Karpas-422 (cell line): ENCODE data around the gene CYP39A1. TPM values are rescaled to one million over a fixed set of nuclear protein-coding genes. Genes with fewer than 3 reads are reported as not detected.
A peak's percentile ranks its signal among the peaks of the same experiment; 100 is the strongest.

Experiments used
- DNase-seq: peaks from one replicate; pipeline ENCODE4 v3.0.0-alpha.2; 2015
- H2AFZ ChIP-seq: fragments of 200-600 bp; sonication (generic); 2 replicates; pipeline ENCODE4 v1.6.1; 2014; ENCODE audit warnings: antibody characterized with exemption, low read length, mixed read lengths
- H3K27ac ChIP-seq: fragments of 200-600 bp; sonication (generic); 2 replicates; pipeline ENCODE4 v1.5.1; 2014; ENCODE audit warnings: mild to moderate bottlenecking, low read length, moderate library complexity
- H3K27me3 ChIP-seq: fragments of 200-600 bp; sonication (generic); 2 replicates; pipeline ENCODE4 v1.6.1; 2014; ENCODE audit warnings: low read length, mixed read lengths
- H3K36me3 ChIP-seq: fragments of 200-600 bp; sonication (generic); 2 replicates; pipeline ENCODE4 v1.6.1; 2014; ENCODE audit warnings: low read length, mixed read lengths; ENCODE audit not compliant: insufficient read depth
- H3K4me1 ChIP-seq: fragments of 200-600 bp; sonication (generic); 2 replicates; pipeline ENCODE4 v1.6.1; 2014; ENCODE audit warnings: mild to moderate bottlenecking, low read length, mixed read lengths
- H3K4me2 ChIP-seq: fragments of 200-600 bp; sonication (generic); 2 replicates; pipeline ENCODE4 v1.6.1; 2014; ENCODE audit warnings: low read length, low read depth, mild to moderate bottlenecking; ENCODE audit not compliant: poor library complexity, severe bottlenecking
- H3K4me3 ChIP-seq: fragments of 200-600 bp; sonication (generic); 2 replicates; pipeline ENCODE4 v1.5.1; 2014; ENCODE audit warnings: mild to moderate bottlenecking, antibody characterized with exemption, low read length, mixed read lengths
- H3K79me2 ChIP-seq: fragments of 200-600 bp; sonication (generic); 2 replicates; pipeline ENCODE4 v1.6.1; 2014; ENCODE audit warnings: mild to moderate bottlenecking, low read length, mixed read lengths
- H3K9ac ChIP-seq: fragments of 200-600 bp; sonication (generic); 2 replicates; pipeline ENCODE4 v1.6.0; 2014; ENCODE audit warnings: low read length
- H3K9me2 ChIP-seq: fragments of 200-600 bp; sonication (generic), shearing (Covaris generic); replicated peaks from 2 replicates; pipeline ENCODE4 v1.6.0; 2014; ENCODE audit warnings: mild to moderate bottlenecking, low read length, moderate library complexity; ENCODE audit not compliant: insufficient read depth
- H3K9me3 ChIP-seq: fragments of 300-700, 200-600 bp; sonication (generic); 2 replicates; pipeline ENCODE4 v1.6.1; 2014; ENCODE audit warnings: low read length, mixed read lengths
- H4K20me1 ChIP-seq: fragments of 200-600 bp; sonication (generic); 2 replicates; pipeline ENCODE4 v1.6.1; 2014; ENCODE audit warnings: mild to moderate bottlenecking, antibody characterized with exemption, low read length, low read depth; ENCODE audit not compliant: insufficient read depth
- total RNA-seq: library from RNA; depleted of rRNA; stranded (reverse); fragments of >200 nt; shearing (Covaris generic); gene quantifications from 2 replicates; pipeline ENCODE4 v1.2.3, GENCODE V29; 2014; ENCODE audit warnings: low replicate concordance

The CYP39A1 gene
- total RNA-seq, 1 experiment from 2014 or later = 15.4 TPM

DNA sequence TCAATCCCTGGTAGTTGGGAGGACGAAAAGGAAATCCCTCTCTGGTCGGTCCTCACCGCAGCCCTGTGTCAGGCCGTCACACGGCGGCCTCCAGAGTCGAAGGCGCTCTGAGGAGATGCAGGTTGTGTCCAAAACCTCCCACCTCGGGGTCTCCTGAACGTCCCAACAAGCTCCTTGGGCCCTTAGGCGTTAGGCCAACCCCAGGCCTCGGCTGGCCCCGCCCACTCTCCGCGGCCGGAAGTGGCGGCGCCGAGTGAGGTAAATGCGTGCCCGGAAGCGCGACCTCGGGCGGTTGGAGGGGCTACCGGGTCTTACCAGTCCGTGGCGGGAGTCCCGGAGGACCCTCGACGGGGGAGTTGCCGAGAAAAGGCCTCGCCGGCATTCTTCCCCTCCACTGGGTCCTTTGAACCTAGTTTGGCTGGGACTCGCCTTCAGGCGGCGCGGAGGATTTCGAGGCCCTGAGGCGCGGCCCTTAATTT is 35.0 kb upstream of the CYP39A1 start, which contains the start of gene TDRD6:
TSS of gene TDRD6 (plus strand) at position 267 of the 479 bp plus-strand sequence. CDS start 244 bp downstream, outside the sequence.
- no peaks in the 10 kb centered on the region for H3K79me2 ChIP-seq
- H4K20me1 ChIP-seq = no peaks in the 10 kb centered on the region
- no peak within 1 kb of the TSS for H3K27ac ChIP-seq
- H3K4me3 ChIP-seq = no peak within 1 kb of the TSS
- H3K4me2 ChIP-seq = no peak within 1 kb of the TSS
- no peaks in the 10 kb centered on the region for H3K9me3 ChIP-seq
- H3K36me3 ChIP-seq = 0 out of 2 replicates have a peak, but pooled peaks cover 2% of the 10 kb centered on the region
- no peaks in the 10 kb centered on the region for H3K27me3 ChIP-seq
- H3K9me2 ChIP-seq = no peaks in the 10 kb centered on the region
- no peak for DNase-seq
- H3K9ac ChIP-seq = no peak within 1 kb of the TSS
- peaks cover 13% of the 10 kb centered on the region for H3K4me1 ChIP-seq
- no peak within 1 kb of the TSS for H2AFZ ChIP-seq

DNA sequence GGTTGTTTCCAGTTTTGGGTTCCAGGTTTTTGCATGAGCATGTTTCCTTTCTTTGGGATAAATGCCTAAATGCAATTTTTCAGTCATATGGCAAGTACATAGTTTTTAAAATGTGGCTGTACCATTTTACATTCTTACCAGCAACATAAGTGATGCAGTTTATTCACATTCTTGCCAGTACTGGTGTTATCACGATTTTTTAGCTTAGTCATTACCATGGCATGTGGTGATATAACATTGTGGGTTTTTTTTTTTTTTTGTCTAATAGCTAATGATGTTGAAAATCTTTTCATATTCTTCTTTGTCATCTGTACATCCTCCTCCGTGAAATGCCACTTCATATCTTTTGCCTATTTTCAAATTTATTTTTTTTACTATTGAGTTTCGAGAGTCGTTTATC is 32.2 kb upstream of the CYP39A1 start:
- H4K20me1 ChIP-seq = no peaks in the 10 kb centered on the region
- H3K79me2 ChIP-seq = no peaks in the 10 kb centered on the region
- no peak overlapping the region for H3K9ac ChIP-seq
- H3K4me1 ChIP-seq = no peaks in the 10 kb centered on the region
- H3K9me2 ChIP-seq = no peaks in the 10 kb centered on the region
- H3K36me3 ChIP-seq = peaks cover 10% of the 10 kb centered on the region; the same call in 1 of the 2 replicates
- H3K4me3 ChIP-seq = no peak overlapping the region
- no peak overlapping the region; the same call in 1 of the 2 replicates for H3K27ac ChIP-seq
- H3K27me3 ChIP-seq = no peaks in the 10 kb centered on the region
- no peaks in the 10 kb centered on the region for H3K9me3 ChIP-seq
- H2AFZ ChIP-seq = no peak overlapping the region
- no peak overlapping the region for H3K4me2 ChIP-seq
- DNase-seq = no peak

DNA sequence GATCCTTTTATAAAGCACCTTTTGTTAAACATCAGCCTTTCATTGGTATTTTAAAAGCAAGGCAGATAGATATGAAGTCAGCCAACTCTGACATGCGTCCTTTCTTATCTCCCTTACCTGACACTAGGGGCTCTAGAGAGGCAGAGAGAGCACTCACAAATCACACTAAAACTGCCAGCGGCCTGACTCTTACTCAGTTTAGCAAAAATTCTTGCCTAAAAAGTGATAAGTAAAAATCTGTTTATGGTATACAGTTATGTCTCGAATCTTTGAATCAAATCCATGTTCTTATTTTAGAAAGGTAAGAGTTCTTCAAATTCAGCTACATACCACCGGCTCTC is 24.7 kb upstream of the CYP39A1 start:
- Histone ChIP-seq H3K9me3 (no peaks in the 10 kb centered on the region), H3K27me3 (no peaks in the 10 kb centered on the region), H2AFZ (0 out of 2 replicates have a peak overlapping the region, but pooled peaks have one; percentile 41), H3K27ac (peak overlapping the region; percentile 90), H3K4me2 (peak overlapping the region; percentile 64), H3K36me3 (peaks cover 57% of the 10 kb centered on the region), H3K9ac (peak overlapping the region; percentile 47), H3K9me2 (no peaks in the 10 kb centered on the region), H3K4me3 (peak overlapping the region; percentile 31; the same call in 1 of the 2 replicates), H3K4me1 (peaks cover 46% of the 10 kb centered on the region), H4K20me1 (no peaks in the 10 kb centered on the region), H3K79me2 (peaks cover 6% of the 10 kb centered on the region; the same call in 1 of the 2 replicates)
- peak; percentile 76 for DNase-seq

DNA sequence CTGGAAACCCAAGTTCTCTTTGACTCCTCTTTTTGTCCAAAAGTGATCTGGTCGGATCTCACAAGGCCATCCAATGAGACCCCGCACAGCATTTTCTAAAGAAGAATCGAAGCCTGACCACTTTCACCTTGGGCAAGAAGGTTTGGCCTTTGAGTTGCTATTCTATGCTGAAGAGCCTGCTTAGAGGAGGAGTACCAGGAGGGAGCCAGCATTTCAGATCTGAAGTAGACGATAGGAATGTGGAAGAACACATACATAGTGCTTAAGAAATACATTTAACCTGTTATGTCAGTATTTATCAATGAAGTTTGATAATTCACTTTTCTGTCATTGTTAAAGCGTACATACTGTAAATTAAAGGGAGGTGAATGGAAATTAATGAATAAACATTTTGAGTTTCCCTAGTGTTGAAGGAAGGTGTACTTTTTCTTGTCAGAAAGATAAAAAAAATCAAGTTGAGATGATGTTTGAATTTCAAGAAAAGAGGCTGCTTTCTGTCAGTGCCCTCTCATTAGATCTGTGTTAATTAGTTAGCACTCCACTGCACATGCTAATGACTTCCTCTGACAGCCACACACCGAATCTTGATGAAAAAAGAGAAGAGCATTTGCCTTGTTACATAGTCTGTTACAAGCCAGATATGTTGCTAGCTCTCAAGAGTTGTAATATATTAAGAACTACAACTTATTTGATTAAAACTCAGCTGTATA is 24.1 kb upstream of the CYP39A1 start:
- H3K27ac ChIP-seq = peak overlapping the region; percentile 90
- H3K36me3 ChIP-seq = peaks cover 56% of the 10 kb centered on the region
- peaks cover 6% of the 10 kb centered on the region; the same call in 1 of the 2 replicates for H3K79me2 ChIP-seq
- H3K4me2 ChIP-seq = peak overlapping the region; percentile 64
- peaks cover 46% of the 10 kb centered on the region for H3K4me1 ChIP-seq
- no peaks in the 10 kb centered on the region for H3K27me3 ChIP-seq
- H3K4me3 ChIP-seq = peak overlapping the region; percentile 31; the same call in 1 of the 2 replicates
- 0 out of 2 replicates have a peak overlapping the region, but pooled peaks have one; percentile 41 for H2AFZ ChIP-seq
- peak; percentile 82 for DNase-seq
- peak overlapping the region; percentile 47 for H3K9ac ChIP-seq
- no peaks in the 10 kb centered on the region for H3K9me3 ChIP-seq
- H4K20me1 ChIP-seq = no peaks in the 10 kb centered on the region
- no peaks in the 10 kb centered on the region for H3K9me2 ChIP-seq

DNA sequence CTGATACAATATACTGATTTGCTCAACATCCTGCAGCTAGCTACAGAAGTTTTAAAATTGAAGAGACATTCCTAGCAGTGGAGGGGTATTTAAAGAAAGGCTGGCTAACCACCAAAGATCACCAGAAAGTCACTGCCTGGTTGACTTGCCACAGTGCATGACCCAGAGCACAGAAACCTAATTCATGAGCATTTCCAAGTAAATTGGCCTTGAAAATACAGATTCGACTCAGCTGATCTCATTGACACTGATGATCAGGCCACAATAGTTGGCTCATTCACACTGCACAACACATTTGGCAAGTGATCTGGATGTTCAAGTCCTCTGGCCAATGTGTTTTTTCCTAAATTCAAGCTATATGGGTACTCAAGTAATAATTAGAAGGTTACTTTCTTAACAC is 21.8 kb upstream of the CYP39A1 start:
- no peak overlapping the region for H3K4me3 ChIP-seq
- no peak overlapping the region for H3K4me2 ChIP-seq
- H4K20me1 ChIP-seq = no peaks in the 10 kb centered on the region
- peaks cover 46% of the 10 kb centered on the region for H3K4me1 ChIP-seq
- no peak for DNase-seq
- H2AFZ ChIP-seq = no peak overlapping the region
- no peaks in the 10 kb centered on the region for H3K9me2 ChIP-seq
- H3K79me2 ChIP-seq = peaks cover 7% of the 10 kb centered on the region; the same call in 1 of the 2 replicates
- H3K9me3 ChIP-seq = no peaks in the 10 kb centered on the region
- H3K27ac ChIP-seq = peak overlapping the region; percentile 90
- H3K27me3 ChIP-seq = no peaks in the 10 kb centered on the region
- H3K36me3 ChIP-seq = peaks cover 65% of the 10 kb centered on the region
- no peak overlapping the region for H3K9ac ChIP-seq

DNA sequence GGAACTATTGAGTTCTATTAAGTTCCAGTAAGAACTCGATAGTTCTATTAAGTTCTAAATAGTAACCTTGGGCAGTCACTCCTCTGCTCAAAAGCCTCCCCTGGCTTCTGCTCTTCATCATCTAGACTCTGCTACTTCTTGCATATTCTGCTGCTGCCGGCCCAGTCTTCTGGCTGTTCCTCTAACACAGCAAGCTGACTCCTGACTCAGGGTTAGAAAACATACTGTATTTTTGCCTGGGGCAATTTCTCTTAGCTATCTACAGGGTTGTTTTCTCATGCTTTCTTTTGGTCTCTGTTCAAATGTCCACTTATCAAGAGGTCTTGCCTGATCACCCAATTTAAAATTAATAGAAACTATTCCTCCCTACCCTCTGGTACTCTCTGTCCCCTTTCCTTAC is 14.8 kb upstream of the CYP39A1 start:
- DNase-seq = no peak

DNA sequence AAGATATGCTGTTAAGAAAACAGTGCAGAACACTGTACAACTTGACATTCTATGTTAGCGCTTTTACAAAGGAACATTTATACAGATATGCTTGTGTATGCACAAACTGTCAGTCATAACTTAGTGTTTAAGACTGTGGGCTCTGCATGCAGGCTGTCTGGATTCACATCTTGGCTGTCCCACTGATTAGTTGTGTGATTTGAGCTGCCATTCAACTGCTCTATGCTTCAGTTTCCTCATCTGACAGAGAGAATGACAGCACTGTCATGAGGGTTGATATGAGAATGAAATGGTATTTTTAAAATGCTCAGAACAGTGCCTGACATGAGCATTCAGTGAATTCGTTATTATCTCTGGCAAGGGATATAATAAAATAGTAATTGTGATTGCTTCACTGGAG is 8.9 kb upstream of the CYP39A1 start:
- Histone ChIP-seq H3K4me3 (no peak overlapping the region), H3K4me2 (no peak overlapping the region), H3K79me2 (peaks cover 32% of the 10 kb centered on the region), H2AFZ (no peak overlapping the region), H3K9me2 (no peaks in the 10 kb centered on the region), H3K9me3 (no peaks in the 10 kb centered on the region), H3K36me3 (peaks cover 71% of the 10 kb centered on the region), H3K4me1 (no peaks in the 10 kb centered on the region), H3K27me3 (no peaks in the 10 kb centered on the region), H3K27ac (no peak overlapping the region), H4K20me1 (no peaks in the 10 kb centered on the region), H3K9ac (no peak overlapping the region)
- DNase-seq = no peak

More for the DNA sequence above, 14.8 kb upstream of the CYP39A1 start:
- H4K20me1 ChIP-seq = no peaks in the 10 kb centered on the region
- H2AFZ ChIP-seq = no peak overlapping the region
- peaks cover 14% of the 10 kb centered on the region; the same call in 1 of the 2 replicates for H3K79me2 ChIP-seq
- no peak overlapping the region for H3K9ac ChIP-seq
- no peaks in the 10 kb centered on the region for H3K9me3 ChIP-seq
- no peaks in the 10 kb centered on the region for H3K27me3 ChIP-seq
- H3K4me3 ChIP-seq = no peak overlapping the region
- no peaks in the 10 kb centered on the region for H3K4me1 ChIP-seq
- peaks cover 72% of the 10 kb centered on the region for H3K36me3 ChIP-seq
- H3K9me2 ChIP-seq = no peaks in the 10 kb centered on the region
- H3K27ac ChIP-seq = no peak overlapping the region
- no peak overlapping the region for H3K4me2 ChIP-seq

DNA sequence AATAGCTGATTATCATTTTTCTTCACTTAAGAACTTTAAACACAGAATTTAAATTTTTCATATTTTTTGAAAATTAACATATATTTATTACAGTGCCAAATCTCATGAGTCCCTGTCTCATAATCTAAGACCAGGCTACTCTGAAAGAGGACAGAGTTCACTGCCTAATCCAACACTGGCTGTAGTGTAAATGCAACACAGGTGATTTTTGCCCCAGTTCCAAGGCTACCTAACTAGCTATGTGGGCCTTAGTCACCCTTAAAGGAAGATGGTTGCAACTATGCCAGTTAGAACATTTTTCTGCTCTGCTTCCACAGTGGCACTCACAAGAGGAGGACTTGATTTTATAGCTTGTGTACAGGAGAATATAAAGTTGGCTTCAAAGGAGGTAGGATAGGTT is 5.0 kb upstream of the CYP39A1 start:
- Histone ChIP-seq H3K27ac (0 out of 2 replicates have a peak overlapping the region, but pooled peaks have one; percentile 17), H3K36me3 (peaks cover 58% of the 10 kb centered on the region), H3K4me2 (no peak overlapping the region), H3K9me2 (no peaks in the 10 kb centered on the region), H2AFZ (no peak overlapping the region), H3K79me2 (peaks cover 59% of the 10 kb centered on the region), H3K9me3 (no peaks in the 10 kb centered on the region), H3K27me3 (no peaks in the 10 kb centered on the region), H3K9ac (no peak overlapping the region), H3K4me1 (peaks cover 20% of the 10 kb centered on the region), H3K4me3 (no peak overlapping the region), H4K20me1 (no peaks in the 10 kb centered on the region)
- no peak for DNase-seq
